ENCODE data around the gene FCHO1.
"Not testable (repeated sequence)": the region's sequence is repeated elsewhere in the genome, so short reads cannot be mapped to it uniquely, and the experiment has no call there.

The FCHO1 gene

GRCh38 chr19:17794731-17795494 lies 43.6 kb downstream of the FCHO1 start, which contains the start of gene B3GNT3:
B3GNT3 (plus strand) TSS chr19:17795138; CDS start chr19:17807808, 12,670 bp downstream.
- DNase-seq (ENCODE audit: low read depth, low spot score) = no peak

- no peak for DNase-seq (ENCODE audit: low read depth, low spot score)
Observed at GRCh38 chr19:17795495-17795856, 44.2 kb downstream of the FCHO1 start.

- no peak for DNase-seq (ENCODE audit: low read depth, low spot score)
Observed at GRCh38 chr19:17796013-17796837, 44.9 kb downstream of the FCHO1 start.

GRCh38 chr19:17796838-17797423 lies 45.7 kb downstream of the FCHO1 start:
- no peak for DNase-seq (ENCODE audit: low read depth, low spot score)

GRCh38 chr19:17797424-17798201 lies 46.3 kb downstream of the FCHO1 start:
- DNase-seq (ENCODE audit: low read depth, low spot score) = no peak

GRCh38 chr19:17798599-17798998 lies 47.3 kb downstream of the FCHO1 start:
- not testable (repeated sequence) for DNase-seq (ENCODE audit: low read depth, low spot score)

GRCh38 chr19:17802137-17802858 lies 51.0 kb downstream of the FCHO1 start:
- no peak for DNase-seq (ENCODE audit: low read depth, low spot score)

GRCh38 chr19:17803264-17803896 lies 52.1 kb downstream of the FCHO1 start:
- no peak for DNase-seq (ENCODE audit: low read depth, low spot score)

GRCh38 chr19:17805427-17805826 lies 54.1 kb downstream of the FCHO1 start:
- no peak for DNase-seq (ENCODE audit: low read depth, low spot score)

GRCh38 chr19:17806945-17807344 lies 55.7 kb downstream of the FCHO1 start:
- DNase-seq (ENCODE audit: low read depth, low spot score) = no peak

- no peak for DNase-seq (ENCODE audit: low read depth, low spot score)
Observed at GRCh38 chr19:17807731-17808316, 56.5 kb downstream of the FCHO1 start.

GRCh38 chr19:17811103-17811502 lies 59.8 kb downstream of the FCHO1 start:
- no peak for DNase-seq (ENCODE audit: low read depth, low spot score)

- DNase-seq (ENCODE audit: low read depth, low spot score) = no peak
Observed at GRCh38 chr19:17811681-17812080, 60.4 kb downstream of the FCHO1 start.

- no peak for DNase-seq (ENCODE audit: low read depth, low spot score)
Observed at GRCh38 chr19:17812099-17812498, 60.8 kb downstream of the FCHO1 start.

- no peak for DNase-seq (ENCODE audit: low read depth, low spot score)
Observed at GRCh38 chr19:17817668-17818363, 66.5 kb downstream of the FCHO1 start.

GRCh38 chr19:17821190-17821589 lies 69.9 kb downstream of the FCHO1 start, which contains the start of gene INSL3:
INSL3 (minus strand) TSS chr19:17821519; CDS start chr19:17821506, 13 bp downstream.
- DNase-seq (ENCODE audit: low read depth, low spot score) = no peak

- DNase-seq (ENCODE audit: low read depth, low spot score) = no peak
Observed at GRCh38 chr19:17824339-17824738, 73.1 kb downstream of the FCHO1 start.

- DNase-seq (ENCODE audit: low read depth, low spot score) = no peak
Observed at GRCh38 chr19:17826508-17827056, 75.3 kb downstream of the FCHO1 start.
